ENCODE data around the gene COPZ1.

The COPZ1 gene

DNA sequence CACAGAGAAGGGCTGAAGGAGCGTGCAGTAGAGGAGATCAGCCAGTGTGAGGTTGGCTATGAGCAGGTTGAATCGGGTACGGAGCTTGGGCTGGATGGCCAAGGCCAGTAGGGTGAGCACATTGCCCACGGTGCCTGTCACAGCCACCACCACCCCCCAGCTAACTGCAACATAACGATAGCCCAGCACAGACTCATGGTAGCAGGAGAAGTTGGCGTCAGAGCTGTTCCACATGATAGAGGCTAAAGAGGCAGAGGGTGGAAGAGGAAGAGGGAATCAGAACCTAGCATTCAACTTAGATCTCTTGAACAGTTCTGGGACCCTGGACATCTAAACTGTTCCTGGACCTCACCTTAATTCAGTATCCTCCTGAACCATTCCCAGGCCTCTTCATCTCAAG, 38.7 kb downstream of the COPZ1 start:
- H3K4me1 ChIP-seq (ENCODE audit: insufficient read depth, low read length) = peaks cover 19% of the 10 kb centered on the region
- no peaks in the 10 kb centered on the region for H3K27me3 ChIP-seq (ENCODE audit: insufficient read depth, low read length)
- H3K4me3 ChIP-seq (ENCODE audit: low read length) = no peak overlapping the region
- no peaks in the 10 kb centered on the region for H3K36me3 ChIP-seq (ENCODE audit: insufficient read depth, low read length)
- no peak overlapping the region for H2AFZ ChIP-seq (ENCODE audit: low read depth, low read length)
- H3K9me3 ChIP-seq (ENCODE audit: low read length) = no peaks in the 10 kb centered on the region

DNA sequence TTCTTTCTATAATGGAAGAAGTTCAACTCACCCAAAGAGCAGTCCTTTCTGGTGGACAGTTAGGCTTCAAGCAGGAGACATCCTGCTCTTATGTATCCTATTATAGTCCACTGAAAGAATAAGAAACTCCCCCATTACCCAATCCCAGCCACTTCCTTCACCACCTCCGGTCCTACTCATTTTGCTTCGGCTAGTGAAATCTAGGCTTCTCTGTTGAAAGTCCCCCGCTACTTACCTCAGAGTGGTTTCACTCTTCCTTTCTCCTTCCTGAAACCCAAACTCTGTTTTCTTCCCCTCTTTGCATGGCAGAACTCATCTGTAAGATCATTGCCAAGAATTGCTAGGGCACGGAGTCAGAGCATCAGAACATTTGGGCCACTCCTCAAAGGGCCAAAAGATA, 39.5 kb downstream of the COPZ1 start, which contains the start of gene GPR84:
TSS of gene GPR84 (minus strand) at position 74 of the 400 bp plus-strand sequence. CDS start 635 bp downstream, outside the sequence.
- Histone ChIP-seq H2AFZ (ENCODE audit: low read depth, low read length) (no peak within 1 kb of the TSS), H3K4me3 (ENCODE audit: low read length) (no peak within 1 kb of the TSS), H3K9me3 (ENCODE audit: low read length) (no peaks in the 10 kb centered on the region), H3K27me3 (ENCODE audit: insufficient read depth, low read length) (no peaks in the 10 kb centered on the region), H3K36me3 (ENCODE audit: insufficient read depth, low read length) (no peaks in the 10 kb centered on the region), H3K4me1 (ENCODE audit: insufficient read depth, low read length) (peaks cover 20% of the 10 kb centered on the region)

DNA sequence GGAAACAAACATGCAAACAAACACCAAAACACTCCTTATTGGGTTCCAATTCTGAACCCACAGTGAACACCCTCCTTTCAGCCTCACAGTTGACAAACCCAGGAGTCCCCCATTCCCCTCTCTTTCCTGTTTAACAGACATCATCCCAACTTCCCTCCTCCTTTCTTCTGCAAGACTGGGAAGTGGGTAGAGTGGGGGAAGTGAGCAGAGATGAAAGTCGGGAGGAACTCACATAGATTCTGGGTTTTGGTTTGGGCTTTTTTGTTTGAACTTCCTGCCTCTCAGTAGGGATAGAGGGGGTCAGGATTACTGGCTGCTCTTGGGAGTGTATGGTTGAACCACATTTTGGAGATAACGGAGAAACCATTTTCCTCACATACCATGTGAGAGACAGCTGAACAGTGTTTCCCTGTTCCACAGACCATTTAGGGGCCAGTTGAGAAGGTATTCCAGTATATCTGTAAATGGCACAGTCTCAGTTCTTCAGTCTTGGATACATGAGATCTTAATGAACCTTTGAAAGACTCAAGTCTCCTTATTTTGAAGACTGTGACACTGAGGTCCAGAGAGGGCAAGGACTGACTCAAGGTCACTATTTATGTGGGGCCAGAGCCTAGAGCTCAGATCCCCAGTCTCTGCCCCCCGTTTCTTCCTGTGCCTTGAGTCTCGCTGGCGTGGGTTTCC, 43.2 kb downstream of the COPZ1 start:
- Histone ChIP-seq H3K4me3 (ENCODE audit: low read length) (no peak overlapping the region), H3K36me3 (ENCODE audit: insufficient read depth, low read length) (no peaks in the 10 kb centered on the region), H2AFZ (ENCODE audit: low read depth, low read length) (no peak overlapping the region)

DNA sequence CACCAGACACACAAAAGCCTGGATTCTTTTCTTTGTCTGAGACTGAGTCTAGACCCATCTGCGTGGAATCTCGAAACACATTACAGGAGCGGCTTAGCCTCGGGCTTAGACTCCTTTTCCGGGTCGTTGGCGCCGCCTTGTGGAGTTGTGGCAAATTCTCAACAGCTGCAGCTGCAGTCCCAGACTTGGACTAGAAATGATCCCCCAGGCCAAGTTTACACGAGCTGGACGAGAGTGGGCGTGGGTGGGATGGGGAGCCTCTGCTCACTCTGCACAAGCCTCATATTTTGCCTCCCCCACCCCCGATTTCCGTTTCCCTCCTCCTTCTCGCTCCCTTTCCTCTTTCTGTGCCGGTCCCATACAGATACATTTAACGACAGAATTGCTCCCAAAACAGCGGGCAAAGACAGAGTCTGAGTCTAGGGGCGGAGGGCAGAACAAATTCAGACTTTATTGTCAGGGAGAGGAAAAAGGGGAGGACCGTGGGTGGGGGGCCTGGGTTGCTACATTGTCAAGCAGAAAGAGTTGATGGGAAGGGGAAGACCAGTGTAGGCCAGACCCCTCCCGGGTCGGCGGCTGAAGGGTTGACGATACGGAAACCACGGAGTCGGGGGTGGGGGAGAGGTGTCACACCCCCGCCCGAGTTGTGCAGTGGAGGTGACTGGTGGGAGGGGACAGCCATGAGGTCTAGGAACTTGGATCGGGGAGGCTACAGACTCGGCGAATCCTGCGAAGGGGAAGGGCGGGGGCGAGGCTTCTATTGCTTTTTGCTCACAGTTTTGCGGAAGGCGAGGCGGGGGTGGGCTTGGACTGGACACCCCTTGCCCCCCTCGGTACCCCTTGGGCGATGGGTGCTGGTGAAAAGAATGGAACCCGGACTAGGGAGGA, 44.0 kb downstream of the COPZ1 start:
- H3K4me1 ChIP-seq (ENCODE audit: insufficient read depth, low read length) = peaks cover 5% of the 10 kb centered on the region
- H2AFZ ChIP-seq (ENCODE audit: low read depth, low read length) = no peak overlapping the region
- H3K36me3 ChIP-seq (ENCODE audit: insufficient read depth, low read length) = no peaks in the 10 kb centered on the region
- no peaks in the 10 kb centered on the region for H3K9me3 ChIP-seq (ENCODE audit: low read length)
- no peak overlapping the region for H3K4me3 ChIP-seq (ENCODE audit: low read length)
- no peaks in the 10 kb centered on the region for H3K27me3 ChIP-seq (ENCODE audit: insufficient read depth, low read length)

More for the DNA sequence above, 43.2 kb downstream of the COPZ1 start:
- H3K9me3 ChIP-seq (ENCODE audit: low read length) = no peaks in the 10 kb centered on the region
- H3K4me1 ChIP-seq (ENCODE audit: insufficient read depth, low read length) = peaks cover 5% of the 10 kb centered on the region
- no peaks in the 10 kb centered on the region for H3K27me3 ChIP-seq (ENCODE audit: insufficient read depth, low read length)

DNA sequence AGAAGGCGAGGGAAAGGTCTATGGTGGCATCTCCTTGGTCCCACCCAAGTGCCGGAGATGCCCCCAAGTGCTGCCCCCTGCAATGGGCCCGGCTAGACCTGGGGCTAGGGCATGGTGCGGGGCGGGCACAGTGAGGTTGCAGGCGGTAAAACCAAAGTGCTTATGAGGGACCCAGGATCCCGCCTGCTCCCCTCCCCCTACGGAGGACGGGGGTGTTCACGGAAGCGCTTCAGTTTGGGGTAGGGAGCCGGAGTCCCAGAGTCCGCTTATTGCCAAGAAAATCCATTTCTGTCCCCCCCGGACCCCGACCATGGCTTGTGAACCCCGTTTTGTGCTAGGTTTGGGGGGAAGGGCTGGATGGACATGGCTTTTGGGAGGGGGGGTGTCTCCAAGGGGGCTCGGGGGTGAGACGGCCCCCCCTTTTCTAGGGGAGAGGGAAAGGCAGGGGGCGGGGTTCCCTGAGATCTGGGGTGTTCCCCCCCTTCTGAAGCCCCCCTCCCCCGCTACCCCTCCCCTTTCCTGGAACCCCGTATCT, 44.7 kb downstream of the COPZ1 start:
- Histone ChIP-seq H3K27me3 (ENCODE audit: insufficient read depth, low read length) (no peaks in the 10 kb centered on the region), H3K9me3 (ENCODE audit: low read length) (no peaks in the 10 kb centered on the region), H3K4me3 (ENCODE audit: low read length) (no peak overlapping the region), H3K36me3 (ENCODE audit: insufficient read depth, low read length) (no peaks in the 10 kb centered on the region), H2AFZ (ENCODE audit: low read depth, low read length) (no peak overlapping the region), H3K4me1 (ENCODE audit: insufficient read depth, low read length) (peaks cover 5% of the 10 kb centered on the region)

DNA sequence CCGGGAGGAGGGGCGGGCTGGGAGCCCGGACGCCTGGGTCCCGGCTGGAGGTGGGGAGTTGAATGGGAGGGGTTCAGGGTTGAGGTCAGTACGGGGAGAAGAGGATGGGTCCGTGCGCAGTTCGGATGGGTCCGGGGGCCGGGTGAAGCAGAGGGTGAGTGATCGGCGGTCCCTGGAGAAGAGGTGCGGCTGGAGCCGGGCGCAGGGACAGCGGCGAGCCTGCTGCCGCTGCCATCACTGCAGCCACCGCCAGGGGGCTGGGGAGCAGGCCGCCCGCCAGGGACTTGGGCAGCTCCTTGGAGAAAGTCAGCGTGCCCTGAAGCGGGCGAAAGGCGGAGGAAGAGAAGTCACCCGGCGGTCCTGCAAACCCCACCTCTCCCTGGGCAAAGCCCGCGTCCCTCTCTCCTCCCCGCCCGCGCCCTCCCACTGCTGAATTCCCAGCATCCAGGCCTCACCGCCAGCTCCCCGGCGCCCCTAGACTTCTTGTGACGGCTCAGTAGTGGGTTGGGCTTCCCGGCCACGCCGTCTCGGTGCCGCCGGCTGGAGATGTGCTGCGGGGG, 45.3 kb downstream of the COPZ1 start:
- H3K4me3 ChIP-seq (ENCODE audit: low read length) = no peak overlapping the region
- H3K4me1 ChIP-seq (ENCODE audit: insufficient read depth, low read length) = peaks cover 8% of the 10 kb centered on the region
- H2AFZ ChIP-seq (ENCODE audit: low read depth, low read length) = no peak overlapping the region
- H3K9me3 ChIP-seq (ENCODE audit: low read length) = no peaks in the 10 kb centered on the region
- no peaks in the 10 kb centered on the region for H3K36me3 ChIP-seq (ENCODE audit: insufficient read depth, low read length)
- H3K27me3 ChIP-seq (ENCODE audit: insufficient read depth, low read length) = no peaks in the 10 kb centered on the region

DNA sequence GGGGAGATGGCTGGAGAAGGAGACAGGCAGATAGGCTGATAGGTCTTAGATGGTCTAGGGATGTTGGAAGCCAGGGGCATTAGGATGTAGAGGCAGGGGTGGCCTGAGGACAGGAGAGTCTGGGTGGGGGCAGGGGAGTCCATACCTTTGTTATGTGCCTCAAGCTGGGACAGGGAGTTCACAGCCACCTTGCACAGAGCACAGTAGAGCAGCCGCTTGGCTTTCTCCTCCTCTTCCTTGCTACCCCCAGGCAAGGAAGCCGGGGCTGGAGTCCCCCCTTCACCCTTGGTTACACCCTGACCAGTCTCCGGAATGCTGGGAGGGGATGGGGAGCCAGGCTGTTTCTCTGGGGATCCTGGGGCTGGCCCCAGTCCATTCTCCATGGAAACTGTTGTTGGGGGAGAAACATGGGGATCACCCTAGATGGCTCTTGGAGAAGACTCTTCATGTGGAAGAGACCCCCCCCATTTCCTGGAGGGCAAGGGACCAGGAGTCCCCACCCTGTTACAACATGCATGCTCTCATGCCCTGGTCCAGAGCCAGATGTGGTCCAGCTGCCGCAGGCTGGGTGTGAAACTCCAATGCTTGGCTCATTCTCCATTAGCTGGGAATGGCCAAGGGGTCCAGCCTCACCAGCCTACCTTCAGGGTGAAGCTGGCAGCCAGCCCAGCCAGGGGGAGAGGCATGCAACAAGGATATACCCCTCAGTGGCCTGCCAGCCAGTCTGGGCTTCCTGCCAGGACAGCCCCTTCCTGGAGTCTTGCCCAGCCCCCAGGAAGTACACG, 46.6 kb downstream of the COPZ1 start:
- no peaks in the 10 kb centered on the region for H3K9me3 ChIP-seq (ENCODE audit: low read length)
- peaks cover 9% of the 10 kb centered on the region for H3K4me1 ChIP-seq (ENCODE audit: insufficient read depth, low read length)
- no peak overlapping the region for H3K4me3 ChIP-seq (ENCODE audit: low read length)
- no peak overlapping the region for H2AFZ ChIP-seq (ENCODE audit: low read depth, low read length)
- H3K27me3 ChIP-seq (ENCODE audit: insufficient read depth, low read length) = no peaks in the 10 kb centered on the region
- H3K36me3 ChIP-seq (ENCODE audit: insufficient read depth, low read length) = no peaks in the 10 kb centered on the region

DNA sequence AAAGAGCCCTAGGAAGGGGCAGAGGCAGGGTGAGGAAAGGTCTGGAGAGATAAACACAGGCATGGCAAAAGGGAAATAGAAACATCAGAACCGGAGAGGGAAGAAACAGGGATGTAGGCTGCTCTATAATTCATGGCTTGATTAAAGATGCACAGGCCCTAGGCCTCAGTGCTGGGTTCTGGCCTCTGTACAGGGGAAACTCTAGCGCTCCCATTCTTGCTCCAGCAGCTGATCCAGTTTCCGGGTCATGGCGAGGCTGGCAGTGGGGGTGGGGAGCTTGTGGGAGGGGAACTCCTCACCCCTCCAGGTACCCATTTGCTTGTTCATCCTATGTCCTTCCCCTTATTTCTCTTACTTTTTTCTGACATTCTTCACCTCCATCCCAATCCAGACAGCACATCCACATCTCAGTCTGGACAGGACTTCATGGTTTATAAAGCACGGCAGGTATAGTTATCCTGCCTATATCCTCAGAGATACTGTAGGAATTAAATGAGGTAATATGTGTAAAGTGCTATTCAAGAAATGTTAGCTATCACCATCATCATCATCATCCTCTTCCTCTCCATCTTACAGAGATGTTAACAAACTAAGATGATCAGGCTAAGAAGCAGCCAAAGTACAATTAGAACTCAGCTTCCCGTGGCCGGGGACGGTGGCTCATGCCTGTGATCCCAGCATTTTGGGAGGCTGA, 47.3 kb downstream of the COPZ1 start:
- peaks cover 9% of the 10 kb centered on the region for H3K4me1 ChIP-seq (ENCODE audit: insufficient read depth, low read length)

DNA sequence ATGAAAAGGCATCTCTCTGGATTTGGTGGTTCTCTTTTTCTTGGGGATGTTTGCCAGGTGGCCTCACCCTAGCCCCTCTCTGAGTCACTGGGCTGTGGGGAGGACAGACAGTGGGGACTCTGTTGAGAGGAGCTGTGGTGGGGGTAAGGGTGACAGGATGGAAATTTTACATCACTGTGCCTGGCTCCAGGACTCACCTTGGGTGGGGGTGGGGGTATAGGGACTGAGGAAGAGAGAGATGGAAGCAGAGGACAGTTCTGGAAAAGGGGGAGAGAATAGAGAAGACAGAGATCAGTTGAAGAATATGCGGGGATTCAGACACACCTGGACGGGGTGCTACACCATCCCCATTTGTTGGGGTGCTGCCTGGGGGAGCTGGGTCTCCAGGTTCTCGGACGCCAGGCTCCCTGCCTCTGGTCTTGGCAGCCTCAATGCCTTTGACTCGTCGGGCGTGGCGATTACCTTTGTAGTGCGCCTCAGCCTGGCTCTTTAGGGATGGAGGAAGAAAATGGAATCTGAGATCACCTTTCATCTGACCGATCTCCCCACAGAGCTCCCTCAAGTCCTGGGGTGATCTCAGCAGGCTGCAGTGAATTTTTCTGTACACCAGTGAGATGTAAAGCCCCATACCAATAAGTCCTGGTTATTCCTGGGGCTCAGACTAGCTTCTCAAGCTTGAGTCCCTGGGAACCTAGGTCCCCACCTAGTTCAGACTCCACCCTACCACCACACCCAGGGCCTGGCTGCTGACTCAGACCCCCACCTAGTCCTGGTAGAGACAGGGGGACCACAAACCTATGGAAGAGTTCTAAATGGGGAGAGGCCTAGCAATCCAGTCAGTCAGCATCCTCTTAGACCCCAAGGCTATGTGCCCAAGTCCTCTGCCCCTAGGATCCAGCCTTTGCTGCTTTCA, 49.0 kb downstream of the COPZ1 start:
- Histone ChIP-seq H3K27me3 (ENCODE audit: insufficient read depth, low read length) (no peaks in the 10 kb centered on the region), H3K36me3 (ENCODE audit: insufficient read depth, low read length) (no peaks in the 10 kb centered on the region), H3K4me1 (ENCODE audit: insufficient read depth, low read length) (peaks cover 16% of the 10 kb centered on the region), H3K4me3 (ENCODE audit: low read length) (no peak overlapping the region), H3K9me3 (ENCODE audit: low read length) (no peaks in the 10 kb centered on the region), H2AFZ (ENCODE audit: low read depth, low read length) (no peak overlapping the region)

More for the DNA sequence above, 47.3 kb downstream of the COPZ1 start:
- no peaks in the 10 kb centered on the region for H3K9me3 ChIP-seq (ENCODE audit: low read length)
- H2AFZ ChIP-seq (ENCODE audit: low read depth, low read length) = no peak overlapping the region
- H3K27me3 ChIP-seq (ENCODE audit: insufficient read depth, low read length) = no peaks in the 10 kb centered on the region
- H3K4me3 ChIP-seq (ENCODE audit: low read length) = no peak overlapping the region
- H3K36me3 ChIP-seq (ENCODE audit: insufficient read depth, low read length) = no peaks in the 10 kb centered on the region

DNA sequence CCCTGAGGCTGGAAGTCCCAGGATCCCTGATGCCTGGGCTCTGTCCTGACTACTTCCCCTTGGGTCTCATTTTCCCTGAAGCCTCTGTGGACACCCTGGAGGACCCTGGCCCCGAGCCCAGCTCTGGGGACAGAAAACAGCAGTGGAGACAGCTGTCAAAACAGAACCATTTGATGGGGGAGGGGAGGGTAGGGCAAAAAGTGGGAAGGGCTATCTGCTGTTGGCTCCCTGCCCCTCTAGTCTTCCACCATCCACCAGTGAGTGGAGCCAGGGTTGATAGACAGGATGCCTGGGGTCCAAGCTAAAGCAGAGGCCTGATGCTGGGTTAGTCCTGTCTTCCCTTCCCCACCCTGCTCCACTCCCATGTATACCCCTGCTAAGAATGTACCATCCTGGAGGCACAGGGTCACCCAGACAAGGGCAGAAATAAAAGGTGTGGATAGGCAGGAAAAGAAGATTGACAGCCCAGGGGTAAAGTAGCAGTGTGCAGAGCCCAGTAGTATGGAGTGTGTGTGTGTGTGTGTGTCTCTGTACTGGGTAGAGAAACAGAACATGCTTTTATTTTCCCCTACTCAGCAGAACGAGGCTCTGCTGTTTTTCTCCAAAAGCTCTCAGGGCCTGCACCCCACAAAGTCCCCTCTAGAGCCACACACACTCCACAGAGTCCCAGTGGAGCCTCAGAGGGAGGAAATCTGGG, 49.8 kb downstream of the COPZ1 start:
- no peak overlapping the region for H2AFZ ChIP-seq (ENCODE audit: low read depth, low read length)
- H3K4me1 ChIP-seq (ENCODE audit: insufficient read depth, low read length) = peaks cover 16% of the 10 kb centered on the region
- no peaks in the 10 kb centered on the region for H3K36me3 ChIP-seq (ENCODE audit: insufficient read depth, low read length)
- H3K27me3 ChIP-seq (ENCODE audit: insufficient read depth, low read length) = no peaks in the 10 kb centered on the region
- H3K9me3 ChIP-seq (ENCODE audit: low read length) = no peaks in the 10 kb centered on the region
- no peak overlapping the region for H3K4me3 ChIP-seq (ENCODE audit: low read length)

DNA sequence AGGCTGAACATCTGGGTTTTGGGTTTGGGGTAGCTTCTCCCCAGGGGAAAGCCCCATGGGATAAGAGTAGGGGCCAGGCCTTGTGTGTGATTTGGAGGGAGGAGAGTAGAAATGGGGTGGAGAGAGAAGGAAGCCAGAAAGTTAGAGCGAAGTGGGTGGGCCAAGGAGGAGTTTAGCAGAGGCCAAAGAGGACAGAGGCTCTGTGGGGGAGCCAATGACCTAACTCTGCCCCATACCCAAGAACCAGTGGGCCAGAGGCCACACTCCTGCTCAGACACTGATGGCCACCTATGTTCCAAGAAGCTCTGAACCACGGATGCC, 50.3 kb downstream of the COPZ1 start:
- no peaks in the 10 kb centered on the region for H3K9me3 ChIP-seq (ENCODE audit: low read length)
- H3K4me1 ChIP-seq (ENCODE audit: insufficient read depth, low read length) = peaks cover 19% of the 10 kb centered on the region
- H2AFZ ChIP-seq (ENCODE audit: low read depth, low read length) = no peak overlapping the region
- no peak overlapping the region for H3K4me3 ChIP-seq (ENCODE audit: low read length)
- H3K36me3 ChIP-seq (ENCODE audit: insufficient read depth, low read length) = no peaks in the 10 kb centered on the region
- no peaks in the 10 kb centered on the region for H3K27me3 ChIP-seq (ENCODE audit: insufficient read depth, low read length)

Measured in neuron (in vitro differentiated cells).